GM19463 (cell line): ENCODE data around the gene NCAM1.

ENCODE experiments used
- ATAC-seq: cut with Tn5 transposase; IDR thresholded peaks from one replicate; pipeline ENCODE4 v1.9.1; 2021; ENCODE audit warnings: mild to moderate bottlenecking, moderate library complexity; ENCODE audit not compliant: unreplicated experiment

The NCAM1 gene

GRCh38 chr11:113162592-113162962, 201.4 kb downstream of the NCAM1 start:
- ATAC-seq: no peak

- no peak for ATAC-seq
These were observed 202.2 kb downstream of the NCAM1 start for GRCh38 chr11:113163291-113164030.

DNA sequence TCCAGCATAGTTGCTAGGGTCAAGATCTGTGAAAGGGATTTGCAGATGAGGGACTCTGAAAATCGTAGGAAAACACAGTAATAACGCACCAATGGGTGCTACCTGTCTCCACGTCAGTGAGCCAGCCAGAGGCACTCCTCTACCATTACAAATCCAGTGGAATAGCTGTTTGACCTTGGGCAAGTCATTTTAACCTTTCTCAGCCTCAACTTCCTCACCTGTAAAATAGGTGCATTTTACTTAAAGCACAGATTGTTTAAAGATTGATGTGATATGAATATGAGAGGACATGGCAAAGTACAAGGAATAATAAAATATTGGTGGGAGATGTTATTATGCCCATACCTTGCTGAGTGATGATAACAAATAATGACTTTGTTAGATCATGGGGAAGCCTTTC, 205.1 kb downstream of the NCAM1 start:
- ATAC-seq: no peak

DNA sequence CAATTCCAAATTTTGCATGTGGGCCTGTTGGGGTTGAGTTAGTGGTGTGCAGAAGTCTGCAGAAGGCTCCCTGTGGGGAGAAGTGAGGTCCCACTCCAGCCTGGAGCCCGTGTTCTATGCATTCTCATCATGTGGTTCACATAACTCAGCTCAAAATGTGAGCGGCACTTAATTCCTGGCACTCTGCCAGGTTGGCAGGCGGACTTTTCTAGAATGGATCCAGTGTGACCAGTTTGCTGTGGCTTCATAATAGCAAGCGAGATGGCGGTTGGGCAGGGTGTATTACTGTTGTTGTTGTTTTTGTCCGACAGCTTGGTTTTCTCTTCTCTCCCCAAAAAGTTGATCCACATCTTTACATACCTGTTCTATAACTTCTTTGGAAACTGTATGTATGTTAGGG, 206.4 kb downstream of the NCAM1 start:
- ATAC-seq: no peak

GRCh38 chr11:113168354-113169342, 207.4 kb downstream of the NCAM1 start:
- no peak for ATAC-seq

DNA sequence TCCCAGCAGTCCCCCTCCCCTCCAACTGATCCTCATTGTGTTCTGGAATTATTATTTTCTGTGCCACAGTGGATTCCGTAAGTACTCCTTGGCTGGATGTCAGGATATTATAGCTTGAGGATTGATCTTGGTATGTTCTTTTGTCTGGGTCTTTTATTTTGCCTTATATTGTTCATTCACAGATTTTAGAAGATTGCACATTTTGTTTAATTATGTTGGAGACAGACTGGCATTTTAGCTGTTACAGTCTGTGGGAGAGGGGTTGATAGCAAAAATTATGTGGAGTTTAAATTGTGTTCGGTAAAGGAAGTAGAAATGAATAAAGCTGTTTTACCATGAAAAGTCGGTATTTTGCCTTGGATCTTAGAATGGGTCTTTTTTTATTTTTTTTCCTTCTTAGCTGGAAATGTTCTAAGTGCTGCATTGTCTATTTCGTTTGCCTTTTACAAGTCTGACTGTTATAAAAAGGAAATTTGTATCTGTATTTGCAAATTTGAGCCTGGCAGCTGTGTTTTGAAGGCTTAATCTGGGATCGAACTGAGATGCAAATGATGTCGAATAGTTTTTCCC, 211.2 kb downstream of the NCAM1 start:
- no peak for ATAC-seq

DNA sequence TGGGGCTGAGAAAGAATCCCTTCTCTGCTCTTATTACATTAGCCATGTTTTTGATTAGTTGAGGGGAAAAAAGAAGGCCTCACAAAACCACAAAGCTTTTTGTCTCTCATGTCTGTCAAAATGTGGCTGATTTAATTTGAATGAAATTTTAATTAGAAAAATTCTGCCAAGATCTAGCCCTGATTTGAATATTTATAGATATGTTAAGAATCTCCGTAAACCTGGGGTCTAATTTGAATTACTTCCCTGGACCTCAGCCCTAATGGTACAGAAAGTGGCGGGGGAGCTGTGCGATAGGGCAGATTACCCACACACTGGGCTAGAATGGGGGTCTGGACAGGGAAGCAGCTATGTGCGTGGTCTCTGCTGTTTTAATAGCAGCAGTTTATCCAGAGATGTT, 211.9 kb downstream of the NCAM1 start:
- ATAC-seq: no peak

DNA sequence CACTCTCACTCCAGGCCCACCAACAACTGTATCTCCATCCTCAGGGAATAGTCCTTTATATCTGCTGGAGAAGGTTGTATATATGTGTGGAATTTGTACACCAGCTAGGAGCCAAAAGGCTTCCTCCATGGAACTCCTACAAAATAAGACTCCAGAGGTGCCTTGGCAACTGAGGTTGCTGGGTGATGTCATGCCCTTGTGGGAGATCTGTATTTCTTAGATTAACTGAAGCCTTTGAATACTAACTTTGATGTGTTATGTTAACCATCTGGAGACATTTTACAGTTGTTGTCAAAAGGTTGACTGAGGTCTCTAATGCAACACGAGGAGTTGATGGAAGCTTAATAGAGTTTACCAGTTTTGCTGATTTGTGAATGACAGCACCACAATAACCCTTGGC, 213.7 kb downstream of the NCAM1 start:
- no peak for ATAC-seq

GRCh38 chr11:113176599-113177360, 215.6 kb downstream of the NCAM1 start:
- ATAC-seq: no peak

DNA sequence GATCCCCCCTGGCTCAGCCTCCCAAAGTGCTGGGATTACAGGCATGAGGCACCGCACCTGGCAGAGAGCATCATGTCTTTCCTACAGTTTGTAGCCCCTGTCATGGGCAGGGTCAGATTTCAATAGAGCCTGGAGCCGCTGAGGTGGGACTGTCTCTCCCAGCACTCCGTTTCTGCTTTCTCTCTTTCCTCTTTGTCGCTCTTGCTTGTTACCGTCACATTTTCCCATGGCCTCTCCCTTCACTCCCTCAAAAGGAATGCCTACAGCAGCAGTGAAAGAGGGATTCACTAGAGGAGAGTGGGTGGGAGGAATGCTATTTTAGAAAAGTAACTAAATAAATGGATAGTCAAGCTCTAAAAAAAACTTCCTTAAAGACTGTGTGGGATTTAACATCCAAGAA, 216.5 kb downstream of the NCAM1 start:
- ATAC-seq: no peak

DNA sequence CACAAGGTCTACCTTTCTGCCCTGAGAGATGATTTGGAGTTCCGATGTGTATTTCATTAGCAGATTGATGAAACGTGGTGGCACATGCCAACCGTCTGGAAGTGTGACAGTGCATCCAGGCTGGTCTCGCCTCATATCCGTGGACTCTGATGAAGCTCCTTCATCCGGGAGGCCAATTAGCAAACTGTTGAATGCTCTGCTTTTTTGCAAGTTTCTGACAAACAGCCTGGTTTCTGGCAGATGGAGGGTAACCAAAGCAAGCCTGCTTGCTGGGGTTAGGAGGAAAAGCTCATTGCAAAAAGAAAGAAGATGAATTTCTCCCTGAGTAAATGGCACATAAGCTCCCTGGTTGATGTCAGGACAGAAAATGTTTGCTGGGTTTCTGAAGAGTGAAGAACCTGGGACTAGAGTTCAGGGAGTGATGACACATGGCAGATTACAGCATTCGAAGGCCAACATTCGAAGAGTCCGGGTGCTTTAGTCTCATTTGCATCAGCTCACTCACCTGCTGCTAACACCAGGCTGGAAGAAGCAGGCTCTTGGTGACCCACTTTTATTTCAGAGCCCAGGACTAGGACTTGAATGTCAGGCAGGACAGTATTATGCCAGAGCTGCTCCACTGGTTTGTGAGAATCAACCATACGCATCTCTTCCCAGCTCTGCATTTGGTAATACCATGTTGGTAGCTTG, 217.3 kb downstream of the NCAM1 start:
- ATAC-seq: no peak

DNA sequence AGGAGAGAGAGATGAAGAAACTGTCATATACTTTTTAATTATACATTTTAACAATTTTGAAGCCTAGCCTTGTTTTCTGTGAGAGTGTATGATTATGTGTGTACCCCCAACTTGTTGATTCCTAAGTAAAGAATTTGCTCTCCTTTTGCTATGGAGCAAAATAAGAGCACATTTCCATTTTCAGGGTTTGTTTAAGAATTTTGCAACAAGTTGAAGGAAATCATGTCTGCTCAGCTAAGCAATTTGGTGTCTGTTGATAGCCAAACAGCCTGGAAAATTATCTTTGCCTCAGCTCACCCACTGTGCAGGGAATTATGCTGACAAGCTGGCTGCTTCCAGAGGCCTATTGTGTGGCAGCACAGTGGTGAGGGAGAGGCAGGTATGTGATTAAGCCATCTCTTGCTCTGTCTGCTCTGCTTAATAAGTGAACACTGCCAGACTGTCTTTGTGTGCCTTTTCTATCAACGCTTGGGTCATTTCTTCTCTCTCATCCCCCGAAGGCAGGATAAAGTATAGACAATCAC, 218.0 kb downstream of the NCAM1 start:
- no peak for ATAC-seq

DNA sequence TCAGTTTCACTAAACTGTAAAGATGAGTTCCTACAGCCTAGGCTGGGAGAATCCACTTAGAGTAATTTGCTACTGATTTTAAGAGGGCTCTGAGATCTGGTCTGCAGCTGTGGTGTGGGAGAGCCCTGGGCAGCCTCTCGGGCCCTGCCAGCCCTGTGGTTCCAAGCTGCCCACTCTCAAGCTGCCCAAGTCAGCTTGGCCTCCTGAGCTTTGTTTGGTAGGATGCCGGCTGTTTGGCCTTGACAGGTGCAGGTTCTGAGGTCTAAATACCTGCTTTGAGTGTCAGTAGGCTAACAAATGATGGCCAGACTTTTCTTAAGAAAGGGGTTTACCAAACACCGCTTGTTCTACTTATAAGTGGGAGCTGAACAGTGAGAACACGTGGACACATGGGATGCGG, 219.9 kb downstream of the NCAM1 start:
- no peak for ATAC-seq

DNA sequence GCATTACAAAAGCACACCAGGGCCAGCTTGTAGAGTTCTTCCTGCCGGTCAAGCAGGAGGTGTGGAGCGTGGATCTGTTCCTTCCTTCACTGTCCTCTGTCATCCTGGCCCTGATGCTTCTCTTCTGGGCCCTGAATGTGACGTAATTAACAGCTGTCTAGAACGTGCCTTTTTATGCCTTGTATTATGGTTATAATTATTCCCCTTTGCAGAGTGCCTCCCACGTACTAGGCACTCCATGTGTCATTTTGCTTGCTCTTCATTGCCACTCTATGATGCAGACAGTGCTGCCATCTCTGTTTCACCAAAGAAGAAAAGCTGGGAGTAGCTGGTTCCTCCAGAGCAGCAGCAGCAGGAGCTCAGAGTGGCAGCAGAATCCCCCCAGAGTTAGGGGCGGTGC, 221.1 kb downstream of the NCAM1 start:
- ATAC-seq: no peak

- no peak for ATAC-seq
These were observed 223.3 kb downstream of the NCAM1 start for GRCh38 chr11:113184498-113184897.

DNA sequence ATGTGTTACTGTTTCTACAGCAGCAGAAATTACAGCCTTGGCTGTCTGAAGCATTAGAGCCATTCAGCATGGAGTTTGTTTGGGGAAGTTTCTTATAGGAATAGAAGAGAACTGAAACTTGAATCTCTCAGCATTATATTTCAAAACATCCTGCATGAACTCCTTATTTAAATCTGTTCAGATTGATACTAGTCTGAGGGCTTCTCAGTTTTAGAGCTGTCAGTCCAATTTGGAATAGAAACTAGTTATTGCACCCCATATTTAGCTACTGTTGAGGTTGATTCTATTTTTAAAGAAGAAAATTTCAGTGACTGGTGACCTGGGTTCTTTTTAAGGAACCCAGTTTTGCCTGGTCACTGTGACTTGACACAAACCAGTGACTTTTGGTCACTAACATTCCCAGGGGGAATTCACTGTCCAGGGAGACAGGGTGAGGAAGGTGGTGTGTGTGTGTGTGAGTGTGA, 227.2 kb downstream of the NCAM1 start:
- no peak for ATAC-seq

DNA sequence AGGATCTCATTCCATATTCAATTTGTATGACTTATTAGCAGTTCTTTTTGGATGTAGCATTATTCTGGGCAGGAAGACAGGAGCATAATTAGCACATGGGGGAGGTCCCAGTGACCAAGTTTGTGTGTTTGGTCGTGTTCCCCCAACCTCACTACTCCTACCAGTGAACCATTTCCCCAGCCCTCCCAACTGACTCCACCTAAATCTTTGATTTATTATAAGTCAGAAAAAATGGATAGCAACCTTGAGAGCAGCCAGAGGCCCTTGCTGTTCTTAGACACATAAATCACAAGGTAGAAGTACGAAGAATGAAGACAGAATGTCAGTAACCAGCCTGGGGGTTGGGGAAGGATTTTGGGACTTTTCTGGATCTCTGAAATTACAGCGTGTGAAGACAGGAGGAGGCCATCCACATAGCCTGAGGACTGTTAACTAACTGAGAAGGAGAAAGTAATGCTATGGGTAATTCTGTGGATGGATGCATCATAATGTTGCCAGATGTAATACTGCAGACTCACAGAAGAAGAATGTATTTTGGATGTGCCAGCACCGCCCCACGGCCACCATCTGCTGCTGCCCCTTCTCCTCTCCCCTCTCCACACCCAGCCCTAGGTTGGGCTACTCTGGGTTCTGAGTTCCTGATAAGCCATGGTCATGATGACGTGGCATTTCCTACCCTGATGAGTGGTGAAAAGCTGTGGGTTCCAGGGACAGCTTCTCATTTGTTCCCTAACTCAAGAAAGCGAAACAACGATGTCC, 228.9 kb downstream of the NCAM1 start:
- no peak for ATAC-seq

DNA sequence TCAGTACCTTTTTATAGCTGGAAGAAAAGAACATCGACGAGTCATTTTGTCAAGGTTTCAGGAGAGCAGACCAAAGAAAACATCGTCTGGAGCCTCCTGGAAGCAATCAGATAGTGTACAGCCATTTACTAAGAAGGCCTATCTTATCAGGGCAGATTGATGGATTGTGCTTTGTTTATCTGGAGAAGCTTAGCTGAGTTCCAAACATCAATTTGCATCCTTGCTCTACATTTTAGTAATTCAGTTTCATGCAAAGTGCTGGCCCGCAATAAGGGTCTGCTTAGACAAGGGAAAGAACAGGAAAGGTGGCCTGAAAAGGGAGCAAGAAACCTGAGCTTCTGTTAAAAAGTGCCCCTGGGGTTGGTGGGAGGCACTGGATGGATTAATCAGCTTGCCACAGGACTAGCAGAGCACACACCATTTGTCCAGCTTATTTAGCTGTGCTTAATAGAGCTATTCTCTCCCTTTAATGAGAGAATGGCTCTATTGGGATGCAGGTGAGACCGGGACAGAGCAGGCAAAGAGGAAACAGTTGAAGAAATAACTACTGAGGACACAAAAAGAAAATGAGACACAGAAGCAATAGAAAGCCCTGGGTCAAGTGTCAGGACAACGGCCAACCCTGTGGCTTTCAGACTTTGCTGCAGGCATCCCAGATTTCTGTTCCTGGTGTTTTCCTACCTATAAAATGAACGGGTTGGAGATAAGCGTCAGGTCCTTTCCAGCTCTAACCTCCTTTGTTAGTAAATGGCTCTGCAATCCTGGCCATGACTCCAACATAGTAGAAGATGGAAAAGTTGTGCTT, 231.1 kb downstream of the NCAM1 start:
- ATAC-seq: no peak

- no peak for ATAC-seq
These were observed 231.8 kb downstream of the NCAM1 start for GRCh38 chr11:113193016-113193415.
